Brain microvascular endothelial cell (primary cell): ENCODE data around the gene FANCI.
A peak's percentile ranks its signal among the peaks of the same experiment; 100 is the strongest.
"Not testable (repeated sequence)": the region's sequence is repeated elsewhere in the genome, so short reads cannot be mapped to it uniquely, and the experiment has no call there.

Experiments used
- DNase-seq: peaks from one replicate; pipeline ENCODE4 v3.0.0-alpha.2; 2020
- H3K27ac ChIP-seq: fragments of 250-450 bp; sonication (Bioruptor Pico); 2 replicates; pipeline ENCODE4 v1.5.1; 2020; ENCODE audit warnings: mild to moderate bottlenecking, moderate library complexity
- H3K27me3 ChIP-seq: fragments of 250-450 bp; sonication (Bioruptor Pico); replicated peaks from 2 replicates; pipeline ENCODE4 v1.5.1; 2020; ENCODE audit warnings: mild to moderate bottlenecking
- H3K36me3 ChIP-seq: fragments of 250-450 bp; sonication (Bioruptor Pico); replicated peaks from 2 replicates; pipeline ENCODE4 v1.5.1; 2020; ENCODE audit warnings: mild to moderate bottlenecking
- H3K4me3 ChIP-seq: 2 replicates; pipeline ENCODE4 v1.5.1; 2011; ENCODE audit warnings: low read depth, mild to moderate bottlenecking, control low read depth, low read length, moderate library complexity
- in situ Hi-C: cut with HindIII; loops from 2 replicates; pipeline ENCODE4 v1.10.0; 2017; ENCODE audit warnings: low sequenced_read_pairs, low pct_ligation_motif_present
- TF ChIP-seq, protein P1 (sequence below): IDR thresholded peaks from 2 replicates; pipeline ENCODE4 v1.5.1; 2011; ENCODE audit warnings: low read depth, mild to moderate bottlenecking, moderate library complexity, low read length, control low read depth, inconsistent platforms; ENCODE audit errors: missing control alignments

The FANCI gene

DNA sequence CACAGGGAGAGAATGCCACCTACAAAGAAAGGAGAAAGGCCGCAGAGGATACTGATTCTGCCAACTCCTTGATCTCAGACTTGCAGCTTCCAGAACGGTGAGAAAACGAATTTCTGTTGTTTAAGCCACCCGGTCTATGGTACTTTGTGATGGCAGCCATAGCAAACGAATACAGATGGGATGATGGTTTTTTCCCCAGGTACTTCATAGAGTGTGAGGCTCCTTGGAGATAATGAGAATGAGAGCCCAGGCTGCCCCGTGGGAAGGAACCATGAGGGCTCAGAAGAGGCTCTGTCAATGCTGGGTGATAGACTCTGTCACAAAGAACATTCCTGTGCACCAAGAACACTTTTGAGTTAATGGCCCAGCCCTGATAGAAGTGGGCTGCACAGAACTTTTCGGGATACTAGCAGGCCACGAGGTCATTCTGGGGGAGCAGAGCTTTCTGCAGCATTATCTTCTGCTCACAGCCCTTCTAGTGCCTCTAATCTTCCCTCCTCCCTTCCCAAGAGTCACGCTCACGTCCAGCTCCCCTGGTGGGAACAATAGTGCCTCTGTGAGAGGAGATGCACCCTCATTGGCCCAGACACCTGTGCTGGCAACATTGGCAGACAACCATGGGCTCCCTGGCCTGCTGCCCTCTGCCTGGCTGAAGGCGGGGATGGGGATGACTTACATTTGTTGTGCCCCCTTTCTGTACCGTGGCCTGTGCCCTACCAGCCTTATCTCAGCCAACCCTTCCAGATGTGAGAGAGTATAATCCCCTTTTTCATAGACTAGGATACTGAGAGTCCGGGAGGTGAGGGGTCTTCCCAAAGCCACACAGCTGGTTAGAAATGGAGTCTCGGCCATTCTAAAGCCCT lies 17.2 kb upstream of the FANCI start:
- Histone ChIP-seq H3K36me3 (no peaks in the 10 kb centered on the region), H3K27me3 (no peaks in the 10 kb centered on the region), H3K4me3 (no peak overlapping the region), H3K27ac (no peak overlapping the region)
- in situ Hi-C loops = no loop called here
- no peak for DNase-seq
- TF ChIP-seq, protein P1, sequence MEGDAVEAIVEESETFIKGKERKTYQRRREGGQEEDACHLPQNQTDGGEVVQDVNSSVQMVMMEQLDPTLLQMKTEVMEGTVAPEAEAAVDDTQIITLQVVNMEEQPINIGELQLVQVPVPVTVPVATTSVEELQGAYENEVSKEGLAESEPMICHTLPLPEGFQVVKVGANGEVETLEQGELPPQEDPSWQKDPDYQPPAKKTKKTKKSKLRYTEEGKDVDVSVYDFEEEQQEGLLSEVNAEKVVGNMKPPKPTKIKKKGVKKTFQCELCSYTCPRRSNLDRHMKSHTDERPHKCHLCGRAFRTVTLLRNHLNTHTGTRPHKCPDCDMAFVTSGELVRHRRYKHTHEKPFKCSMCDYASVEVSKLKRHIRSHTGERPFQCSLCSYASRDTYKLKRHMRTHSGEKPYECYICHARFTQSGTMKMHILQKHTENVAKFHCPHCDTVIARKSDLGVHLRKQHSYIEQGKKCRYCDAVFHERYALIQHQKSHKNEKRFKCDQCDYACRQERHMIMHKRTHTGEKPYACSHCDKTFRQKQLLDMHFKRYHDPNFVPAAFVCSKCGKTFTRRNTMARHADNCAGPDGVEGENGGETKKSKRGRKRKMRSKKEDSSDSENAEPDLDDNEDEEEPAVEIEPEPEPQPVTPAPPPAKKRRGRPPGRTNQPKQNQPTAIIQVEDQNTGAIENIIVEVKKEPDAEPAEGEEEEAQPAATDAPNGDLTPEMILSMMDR = no peak

- in situ Hi-C loops = no loop called here
- no peak overlapping the region for H3K4me3 ChIP-seq
- no peak overlapping the region for H3K27ac ChIP-seq
- TF ChIP-seq, protein P1 = no peak
- no peaks in the 10 kb centered on the region for H3K27me3 ChIP-seq
- no peak for DNase-seq
- no peaks in the 10 kb centered on the region for H3K36me3 ChIP-seq
These were observed 16.4 kb upstream of the FANCI start for GRCh38 chr15:89227425-89227824.

DNA sequence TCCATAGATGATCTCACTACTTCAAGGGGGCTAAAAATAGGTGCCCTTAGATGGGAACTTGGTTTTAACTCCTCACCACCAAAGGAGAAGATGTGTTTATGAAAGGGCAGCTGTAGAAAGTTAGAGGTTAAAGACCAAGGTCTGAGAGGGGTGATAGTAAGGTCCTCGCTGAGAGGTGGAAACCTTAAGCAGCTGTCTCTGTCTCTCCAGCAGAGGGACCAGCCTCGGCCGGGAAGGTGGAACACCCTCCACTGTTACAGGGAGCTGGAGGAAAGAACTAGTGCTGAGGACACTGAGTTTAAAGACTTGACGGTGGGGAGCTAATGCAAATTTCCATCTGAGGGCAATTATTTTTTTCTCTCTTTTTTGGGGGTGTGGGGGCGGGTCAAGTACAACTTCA lies 13.5 kb upstream of the FANCI start:
- Histone ChIP-seq H3K27ac (no peak overlapping the region), H3K4me3 (no peak overlapping the region), H3K27me3 (no peaks in the 10 kb centered on the region), H3K36me3 (no peaks in the 10 kb centered on the region)
- peak; percentile 11 for DNase-seq
- TF ChIP-seq, protein P1 = peak; percentile 49
- in situ Hi-C loops = no loop called here

- H3K27me3 ChIP-seq = no peaks in the 10 kb centered on the region
- TF ChIP-seq, protein P1 = no peak
- no peak overlapping the region for H3K4me3 ChIP-seq
- DNase-seq = no peak
- no peaks in the 10 kb centered on the region for H3K36me3 ChIP-seq
- in situ Hi-C loops = no loop called here
- H3K27ac ChIP-seq = no peak overlapping the region
These were observed 11.9 kb upstream of the FANCI start for GRCh38 chr15:89231832-89232231.

- in situ Hi-C loops, DNase-seq, H3K36me3 ChIP-seq, H3K27ac ChIP-seq, H3K27me3 ChIP-seq, H3K4me3 ChIP-seq: not testable (repeated sequence)
These were observed 3.6 kb upstream of the FANCI start for GRCh38 chr15:89239883-89240810.

DNA sequence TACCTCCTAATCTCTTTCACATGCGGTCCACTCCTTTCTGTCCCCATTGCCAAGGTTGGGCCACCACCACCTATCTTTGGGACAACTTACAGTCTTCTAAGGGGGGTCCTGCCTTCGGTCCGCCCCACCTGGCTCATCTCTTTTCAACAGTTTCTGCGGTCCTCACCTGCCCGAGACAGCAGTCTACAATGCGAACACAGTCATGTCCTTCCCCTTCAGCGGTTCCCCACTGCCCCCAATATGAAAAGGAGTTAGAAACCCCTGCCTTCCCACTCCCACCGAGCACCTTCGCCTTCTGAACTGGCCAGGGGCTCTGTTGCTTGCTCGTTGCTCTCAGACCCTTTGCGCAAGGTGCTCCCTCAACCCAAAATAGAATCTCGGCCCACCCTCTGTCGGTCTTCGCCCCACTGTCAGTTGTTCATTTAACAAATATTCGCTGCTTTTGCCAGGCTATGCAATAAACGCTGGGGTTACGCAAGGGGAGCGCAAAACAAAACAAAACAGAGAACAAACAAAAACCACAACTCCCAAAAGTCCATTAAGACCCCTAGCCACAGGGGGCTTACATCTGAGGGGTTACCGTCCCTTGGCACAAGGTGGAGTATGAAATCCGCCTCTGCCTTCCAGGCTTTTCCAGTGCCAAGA lies 611 bp upstream of the FANCI start:
- no peak for DNase-seq
- H3K27ac ChIP-seq = no peak overlapping the region
- no peaks in the 10 kb centered on the region for H3K36me3 ChIP-seq
- TF ChIP-seq, protein P1 = no peak
- in situ Hi-C loops = no loop called here
- H3K27me3 ChIP-seq = no peaks in the 10 kb centered on the region
- peak overlapping the region; percentile 90 for H3K4me3 ChIP-seq
